NCI-H2081 treated with DMSO at 0.1 percent for 48 hours (cell line): ENCODE data around the gene SYT6.

Experiments
- DNase-seq: peaks from one replicate; lab custom pipeline; 2025; lab: John Stamatoyannopoulos, UW

The SYT6 gene

GRCh38 chr1:114092186-114093062, 61.2 kb downstream of the SYT6 start:
- DNase-seq = no peak

- no peak for DNase-seq
These were observed 62.0 kb downstream of the SYT6 start for GRCh38 chr1:114091711-114092110.

DNA sequence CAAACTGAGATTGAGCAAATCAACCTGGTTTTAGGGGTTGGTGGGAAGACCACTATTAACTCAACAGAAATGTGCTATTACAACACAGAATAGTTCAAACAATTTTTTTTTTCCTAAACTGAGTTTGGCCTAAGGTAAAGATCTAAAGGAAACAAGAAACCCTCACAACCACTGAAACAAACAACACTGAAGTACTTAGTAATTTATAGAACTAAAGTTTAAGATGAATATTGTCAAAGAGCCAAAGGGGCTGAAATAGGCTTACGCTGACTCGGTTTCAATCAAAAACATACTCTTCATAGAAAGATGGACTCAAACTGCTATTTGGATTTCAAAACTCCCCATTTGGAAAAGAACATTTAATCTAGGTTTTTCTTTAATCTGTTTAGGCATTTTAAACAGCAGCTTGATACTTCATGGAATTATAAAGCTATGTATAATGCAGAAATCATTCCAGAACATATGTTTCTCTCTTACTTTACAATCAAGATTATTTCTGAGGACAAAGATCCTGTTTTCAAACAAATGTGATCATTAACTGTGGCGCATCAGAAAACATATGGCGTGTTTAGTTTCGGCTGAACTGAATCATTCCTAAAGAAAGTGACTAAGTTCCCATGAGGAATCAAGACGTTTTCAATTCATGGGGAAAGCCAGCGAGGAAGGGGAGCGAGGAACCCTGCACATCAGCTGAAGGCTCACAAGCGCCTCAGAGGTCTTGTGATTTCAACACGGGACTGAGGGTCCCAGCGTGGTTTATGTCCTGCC, 62.7 kb downstream of the SYT6 start:
- DNase-seq = no peak

DNA sequence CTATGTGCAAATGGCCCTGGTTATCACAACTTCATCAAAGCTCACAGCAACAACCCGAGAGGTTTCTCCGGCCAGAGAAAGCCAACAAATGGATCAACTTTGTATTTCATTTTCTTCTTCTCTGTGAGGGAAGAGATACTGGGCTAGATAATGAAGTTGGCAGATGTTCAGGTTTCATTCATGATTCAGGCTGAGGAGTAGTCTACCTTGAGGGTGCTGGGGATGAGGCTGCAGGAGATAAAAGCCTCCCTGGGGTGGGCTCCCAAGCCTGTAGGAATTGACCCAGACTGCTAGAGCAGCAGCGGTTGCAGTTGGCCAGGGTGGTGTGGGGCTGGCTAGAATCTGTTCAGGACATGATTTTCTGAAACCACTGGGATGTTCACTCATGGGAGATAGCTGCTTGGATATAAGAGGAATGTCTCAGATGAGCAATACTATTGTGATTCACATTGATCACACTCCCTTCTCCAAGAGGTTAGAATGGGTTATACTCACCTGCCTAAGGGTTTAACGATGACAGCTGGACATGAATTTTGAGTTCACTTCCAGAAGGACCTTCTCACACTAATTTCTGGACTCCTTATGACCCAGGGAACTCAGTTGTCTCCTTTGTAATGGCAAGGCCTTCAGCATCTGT, 64.0 kb downstream of the SYT6 start:
- no peak for DNase-seq

DNA sequence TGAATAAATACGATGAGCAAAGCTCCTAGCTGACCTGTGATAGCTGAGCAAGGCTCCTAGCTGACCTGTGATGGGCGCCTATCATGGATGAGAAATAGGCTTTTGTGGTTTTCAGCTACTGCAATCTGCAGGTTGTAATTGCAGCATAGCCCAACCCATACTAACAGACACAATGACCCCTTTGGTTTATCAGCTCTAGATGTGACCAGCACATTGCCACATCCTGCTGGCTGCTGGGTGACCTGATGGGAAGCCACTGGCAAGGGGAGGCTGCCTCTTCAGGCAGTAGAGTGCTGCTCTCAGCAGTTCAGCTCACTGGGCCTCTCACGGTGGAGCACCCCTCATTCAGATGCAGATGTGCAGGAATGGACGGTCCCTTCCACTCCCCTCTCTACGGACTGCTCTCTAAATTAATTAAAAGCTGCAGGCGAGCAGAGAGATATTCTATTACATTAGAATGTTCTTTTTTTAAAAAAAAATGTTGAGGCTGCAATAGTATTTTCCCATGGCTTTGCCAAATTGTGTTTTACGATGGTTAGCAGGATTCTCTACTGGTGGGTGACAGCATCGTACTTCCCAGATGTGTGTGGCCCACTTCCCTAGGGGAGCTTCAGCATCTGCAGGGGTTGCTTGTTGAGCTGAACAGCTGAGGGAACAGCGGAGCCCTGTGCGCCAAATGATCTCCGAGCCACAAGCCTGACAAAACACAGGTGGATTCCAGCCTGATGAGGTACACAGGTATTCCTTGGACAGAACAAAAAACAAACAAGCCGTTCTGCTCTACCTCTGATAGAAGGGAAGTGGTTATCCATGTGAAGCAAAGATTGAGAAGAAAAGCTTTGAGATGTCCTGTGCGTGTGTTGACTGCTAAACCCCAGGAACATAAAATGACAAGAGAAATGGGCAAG, 65.0 kb downstream of the SYT6 start:
- no peak for DNase-seq

DNA sequence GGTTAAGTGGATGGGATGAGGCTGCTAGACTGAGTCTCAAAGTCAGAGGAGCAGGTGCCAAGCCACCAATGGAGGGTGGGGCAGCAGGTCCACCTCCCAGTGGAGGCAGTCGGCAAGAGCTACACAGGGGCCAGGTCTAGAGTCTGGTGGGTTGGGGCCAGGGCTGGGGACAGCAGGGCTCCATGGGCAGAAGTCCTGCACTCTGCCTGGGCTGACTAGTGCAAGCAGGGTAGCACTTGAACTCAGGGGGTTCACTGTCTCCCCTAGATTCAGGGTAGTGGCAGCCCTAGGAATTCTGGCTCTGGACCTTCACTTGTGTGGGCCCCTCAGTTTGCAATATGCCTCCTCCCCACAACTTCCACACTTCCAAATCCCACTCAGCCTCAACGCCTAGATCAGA, 66.2 kb downstream of the SYT6 start:
- DNase-seq = no peak

DNA sequence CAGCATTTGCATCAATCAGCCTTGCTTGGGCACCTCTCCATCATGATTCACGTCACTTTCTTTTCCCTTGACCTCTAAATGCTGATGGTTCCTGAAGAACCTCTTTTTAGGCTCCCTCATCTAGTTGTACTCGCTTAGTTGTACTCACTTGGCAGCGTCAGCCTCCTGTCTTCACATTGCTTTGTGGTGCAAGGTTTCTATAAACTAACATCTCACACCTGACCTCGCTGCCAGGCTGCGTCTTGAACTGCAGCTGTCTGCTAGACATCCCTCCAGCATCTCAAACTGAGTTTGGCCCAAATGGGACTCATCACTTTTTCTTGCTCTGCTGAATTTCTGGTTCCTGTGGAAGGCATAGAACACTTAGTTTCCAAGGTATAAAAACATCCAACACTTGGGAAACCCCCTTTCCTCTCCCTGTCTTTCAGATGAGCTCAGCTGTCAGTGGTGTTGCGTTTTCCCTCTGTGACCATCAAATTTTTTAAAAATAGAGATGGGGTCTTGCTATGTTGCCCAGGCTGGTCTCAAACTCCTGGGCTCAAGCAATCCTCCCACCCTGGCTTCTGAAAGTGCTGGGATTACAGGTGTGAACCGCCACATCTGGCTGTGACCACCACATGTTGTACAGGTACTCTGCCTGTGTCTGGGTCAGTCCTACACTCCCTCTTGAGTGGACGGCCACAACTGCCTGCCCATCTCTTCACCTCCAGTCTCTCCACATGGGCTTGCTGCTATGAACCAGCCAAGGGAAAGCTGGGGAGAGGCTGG, 66.9 kb downstream of the SYT6 start:
- DNase-seq = no peak

DNA sequence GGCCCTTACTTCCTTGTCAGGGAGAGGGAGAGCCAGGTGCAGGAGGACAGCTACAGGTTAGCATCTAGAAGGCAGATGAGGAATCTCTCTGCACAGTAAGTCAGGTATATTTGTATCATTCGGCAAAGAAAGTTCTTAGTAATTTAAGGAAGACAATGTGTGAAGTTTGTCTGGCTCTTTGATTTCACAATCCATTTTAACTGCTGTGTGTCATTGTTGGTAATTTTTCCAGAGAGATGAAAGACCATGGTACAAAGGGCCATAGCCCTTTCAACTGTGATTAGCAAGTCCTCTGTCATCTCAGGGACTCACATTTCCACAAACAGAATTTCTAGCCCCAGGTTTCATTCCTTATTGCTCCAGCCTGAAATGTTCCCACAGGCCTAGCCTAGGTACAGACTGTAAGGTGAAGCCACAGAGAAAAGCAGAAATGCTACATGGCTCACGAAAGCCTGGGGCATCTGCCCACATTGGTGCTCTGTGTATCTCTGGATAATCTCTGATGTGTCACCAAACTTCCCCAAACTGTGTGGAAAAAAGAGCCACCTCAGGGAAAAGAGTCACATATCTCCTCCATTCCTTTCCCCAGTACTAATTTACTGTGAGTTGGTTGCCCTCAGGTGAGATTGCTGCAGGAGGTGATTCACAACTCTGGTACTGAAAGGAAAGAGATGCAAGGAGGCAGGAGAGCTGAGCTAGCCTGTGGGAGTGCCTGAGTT, 70.6 kb downstream of the SYT6 start:
- no peak for DNase-seq

DNA sequence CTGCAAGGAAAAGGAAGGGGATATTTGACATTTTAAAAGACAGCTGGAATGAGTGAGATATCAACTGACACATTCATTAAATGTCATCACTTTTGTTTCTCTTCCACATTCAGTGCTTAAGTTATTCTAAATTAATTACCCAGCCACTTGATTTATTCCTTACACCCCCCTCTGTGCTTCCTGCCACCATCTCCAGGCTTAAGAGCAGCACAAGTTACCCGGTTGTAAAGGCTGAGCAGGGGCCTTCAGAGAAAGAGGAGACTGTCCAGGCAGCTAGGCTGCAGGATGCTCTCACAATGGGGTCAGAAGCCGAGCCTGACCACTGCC, 71.4 kb downstream of the SYT6 start:
- no peak for DNase-seq

- no peak for DNase-seq
These were observed 72.0 kb downstream of the SYT6 start for GRCh38 chr1:114081437-114082303.

GRCh38 chr1:114080511-114081436, 72.9 kb downstream of the SYT6 start:
- no peak for DNase-seq

DNA sequence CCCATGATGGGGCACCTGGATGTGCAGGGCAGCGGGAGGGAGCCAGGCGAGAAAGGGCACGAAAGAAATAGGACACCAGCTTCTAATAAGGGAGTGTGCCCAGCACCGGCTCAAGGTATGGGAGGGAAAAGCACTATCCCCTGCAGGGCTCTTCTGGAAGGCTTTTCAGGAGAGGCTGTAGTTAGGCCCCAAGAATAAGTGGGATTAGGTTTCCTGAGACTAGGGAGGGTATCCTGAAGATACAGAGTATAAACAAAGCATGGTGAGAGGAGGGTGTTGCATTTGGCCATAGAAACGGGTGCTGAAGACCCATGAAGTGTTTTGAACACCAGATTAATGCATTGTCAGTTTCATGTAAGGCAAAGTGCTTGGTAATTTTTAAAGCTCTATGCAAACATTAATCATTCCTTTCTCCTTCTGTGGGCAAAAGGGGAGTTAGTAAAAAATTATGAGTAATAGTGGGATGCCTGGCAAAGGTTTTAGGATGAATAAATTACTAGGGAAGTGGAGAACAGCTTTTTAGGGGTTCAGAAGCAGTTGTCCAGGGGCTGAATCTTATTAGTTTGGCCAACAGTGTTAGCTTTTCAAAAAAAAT, 74.0 kb downstream of the SYT6 start:
- no peak for DNase-seq

DNA sequence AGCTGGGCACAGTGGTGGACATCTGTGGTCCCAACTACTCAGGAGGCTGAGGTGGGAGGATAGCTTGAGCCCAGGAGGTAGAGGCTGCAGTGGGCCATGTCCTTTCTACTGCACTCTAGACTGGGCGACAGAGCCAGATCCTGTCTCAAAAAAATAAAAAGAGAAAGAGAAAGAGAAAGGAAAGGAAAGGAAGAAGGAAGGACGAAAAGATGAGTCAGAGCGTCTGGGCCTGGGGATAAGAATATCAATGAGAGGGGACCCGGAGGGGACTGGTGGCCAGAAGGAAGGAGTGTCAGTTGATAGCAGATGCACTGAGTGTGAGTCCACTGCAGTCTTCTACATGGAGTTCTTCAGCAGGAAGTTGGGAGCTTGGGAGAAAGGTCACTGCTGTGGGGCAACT, 75.6 kb downstream of the SYT6 start:
- DNase-seq = no peak

DNA sequence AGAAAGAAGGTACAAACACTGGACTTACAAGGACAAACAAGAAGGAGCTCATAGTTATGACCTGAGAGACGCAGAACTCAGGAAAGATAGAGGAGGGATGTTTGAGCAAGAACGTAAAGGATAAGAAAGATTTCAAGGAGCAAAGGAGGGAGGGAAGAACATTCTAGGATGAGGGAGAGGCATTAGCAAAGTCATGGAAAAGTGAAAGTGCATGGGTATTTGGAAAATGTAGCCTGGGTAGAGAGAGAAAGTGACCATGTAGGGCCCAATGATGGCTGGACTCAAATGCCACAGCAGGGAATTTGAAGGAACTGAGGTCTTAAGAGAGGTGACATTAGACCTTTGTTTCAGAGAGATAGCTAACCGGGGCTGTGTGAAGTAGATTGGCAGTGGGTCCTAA, 76.5 kb downstream of the SYT6 start:
- DNase-seq = no peak

DNA sequence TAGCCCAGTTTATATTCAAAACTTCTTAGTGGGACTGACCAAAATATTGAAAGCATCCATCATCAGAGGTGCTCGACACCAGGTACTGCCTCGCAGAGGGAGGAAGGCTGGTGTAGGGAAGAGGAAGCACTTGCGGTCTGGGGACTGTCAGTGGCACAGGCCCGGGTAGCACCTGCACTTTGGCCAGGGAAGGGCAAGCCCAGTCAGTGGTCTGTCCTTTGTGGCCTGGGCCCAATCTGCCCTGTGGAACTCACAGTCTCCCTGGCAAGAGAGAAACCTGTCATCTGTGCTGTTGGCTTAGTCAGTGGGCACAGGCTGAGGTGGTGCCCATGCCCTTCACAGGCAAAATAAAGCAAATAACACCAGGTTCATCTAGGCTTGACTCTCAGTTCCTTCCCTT, 77.4 kb downstream of the SYT6 start:
- DNase-seq = no peak

DNA sequence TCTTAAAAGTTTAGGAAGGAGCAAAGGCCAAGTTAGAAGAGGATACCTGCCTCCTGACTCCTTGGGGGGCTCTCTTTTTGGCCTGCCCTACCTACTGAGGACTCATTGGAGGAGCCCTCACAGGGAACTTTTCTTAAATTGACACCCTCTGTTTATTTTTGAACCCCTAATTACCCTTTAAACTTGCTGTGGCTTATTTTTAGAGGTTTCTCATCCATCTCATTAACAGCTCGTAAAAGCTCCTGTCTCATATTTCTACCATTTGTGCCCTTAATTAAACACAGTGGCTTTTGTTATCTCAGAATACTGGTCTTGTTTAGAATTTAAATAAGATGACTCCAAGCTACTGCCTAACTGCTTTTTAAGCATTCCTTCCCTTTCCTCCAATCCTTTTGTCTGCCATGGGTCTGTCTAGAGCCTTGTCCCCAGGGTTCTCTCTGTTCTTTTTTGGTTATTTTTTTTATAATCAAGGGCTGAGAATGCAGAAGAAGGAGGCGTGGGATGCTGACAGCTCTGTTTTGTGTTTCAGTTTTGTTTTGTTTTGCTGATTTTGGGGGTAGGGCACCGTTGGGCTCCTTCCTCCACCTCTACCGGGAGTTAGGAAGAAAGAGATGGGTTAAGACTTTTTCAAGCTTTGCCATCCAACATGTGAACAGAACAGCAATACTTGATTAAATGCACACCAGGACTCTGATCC, 78.0 kb downstream of the SYT6 start:
- no peak for DNase-seq

GRCh38 chr1:114075105-114075504, 78.6 kb downstream of the SYT6 start:
- DNase-seq = no peak
